ENCODE measurements around the gene YRDC. TPM values are rescaled to one million over a fixed set of nuclear protein-coding genes. Genes with fewer than 3 reads are reported as not detected.

YRDC gene
- total and polyA plus RNA-seq, 2 donors (not counting 3 experiments of a cell fraction or from before 2014, with no cell fraction given) = 19.2 to 20.5 TPM

DNA sequence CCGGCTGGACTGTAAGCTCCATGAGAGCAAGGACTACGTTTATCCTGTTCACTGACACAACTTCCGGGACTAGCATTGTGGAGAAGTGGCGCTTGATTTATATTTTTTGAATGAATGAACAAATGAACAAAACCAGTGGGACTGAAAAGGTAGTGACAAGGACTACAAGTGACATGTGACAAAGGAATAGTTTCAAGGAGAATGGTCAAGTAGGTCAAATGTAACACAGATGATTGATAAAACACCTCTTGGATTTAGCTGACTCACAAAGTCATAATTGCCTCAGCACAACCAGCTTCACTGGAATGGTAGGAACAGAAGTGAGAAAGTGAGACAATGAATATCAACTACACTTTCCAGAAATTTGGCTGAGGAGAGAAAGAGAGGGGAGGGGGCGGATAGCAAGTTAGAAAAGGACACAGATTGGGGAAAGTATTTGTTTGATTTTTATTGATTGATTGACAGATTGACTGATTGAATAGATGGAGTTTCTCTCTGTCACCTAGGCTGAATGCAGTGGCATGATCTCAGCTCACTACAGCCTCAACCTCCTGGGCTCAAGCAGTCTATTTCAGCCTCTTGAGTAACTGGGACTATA, 37.1 kb upstream of the YRDC start:
- dilution Hi-C loops (cut with MboI; ENCODE audit: extremely low pct_ligation_motif_present, low sequenced_read_pairs) (no loop called here), intact Hi-C loops (cut with micrococcal nuclease) (no loop called here)

More for the DNA sequence above, 37.1 kb upstream of the YRDC start:
- POLR2A ChIA-PET = no interaction called here
- Histone ChIP-seq H3K27ac (ENCODE audit: insufficient read depth, low read depth, low read length) (no peak overlapping the region), H3K9me3 (replicated peaks; ENCODE audit: control insufficient read depth, insufficient read depth, low read length) (no peaks in the 10 kb centered on the region), H3K4me2 (ENCODE audit: insufficient read depth, low read length) (no peak overlapping the region), H3K79me2 (ENCODE audit: control insufficient read depth, insufficient read depth, low read length) (peaks cover 42% of the 10 kb centered on the region), H3K27me3 (ENCODE audit: control insufficient read depth in 2 of 2, insufficient read depth in 2 of 2, low read length in 2 of 2) (no peaks in the 10 kb centered on the region), H4K20me1 (replicated peaks; ENCODE audit: control insufficient read depth, extremely low read depth, insufficient read depth, low read length) (no peaks in the 10 kb centered on the region), H3K4me3 (replicated peaks in 1 of 3; ENCODE audit: insufficient read depth in 1 of 3, low read depth in 1 of 3, low read length in 3 of 3) (no peak overlapping the region), H2AFZ (ENCODE audit: low read depth, low read length) (no peak overlapping the region), H3K9ac (replicated peaks; ENCODE audit: extremely low read depth, insufficient read depth, low read length) (no peak overlapping the region), H3K4me1 (ENCODE audit: control insufficient read depth, extremely low read depth, insufficient read depth, low read length) (no peaks in the 10 kb centered on the region), H3K36me3 (ENCODE audit: control insufficient read depth in 2 of 2, extremely low read depth in 1 of 2, insufficient read depth in 2 of 2, low read length in 2 of 2) (peaks cover 0 to 1% of the 10 kb centered on the region in 2 experiments), H3K9me1 (replicated peaks; ENCODE audit: control insufficient read depth, extremely low read depth, insufficient read depth, low read length) (no peaks in the 10 kb centered on the region)
- CTCF ChIA-PET = interaction anchor here (2.1 kb wide), 1 partner anchor 15 kb away, joined by 9 read pairs; the partner anchor contains the start of gene MTF1
- no peak for DNase-seq (ENCODE audit: low read depth, low spot score)
- FAIRE-seq = no peak
- no TSS peak for BruUV-seq (replicated peaks)
- TF ChIP-seq JUN (IDR thresholded peaks at IDR 0.05; ENCODE audit: borderline replicate concordance, insufficient read depth, insufficient read length, low read depth) = no peak
- no peak for TF ChIP-seq POLR2AphosphoS5 (IDR thresholded peaks at IDR 0.05; ENCODE audit: insufficient read depth, low read depth, low read length)
- no peak for TF ChIP-seq EZH2 (IDR thresholded peaks at IDR 0.05; ENCODE audit: borderline replicate concordance, low read depth, low read length, severe bottlenecking)
- TF ChIP-seq, protein P1, sequence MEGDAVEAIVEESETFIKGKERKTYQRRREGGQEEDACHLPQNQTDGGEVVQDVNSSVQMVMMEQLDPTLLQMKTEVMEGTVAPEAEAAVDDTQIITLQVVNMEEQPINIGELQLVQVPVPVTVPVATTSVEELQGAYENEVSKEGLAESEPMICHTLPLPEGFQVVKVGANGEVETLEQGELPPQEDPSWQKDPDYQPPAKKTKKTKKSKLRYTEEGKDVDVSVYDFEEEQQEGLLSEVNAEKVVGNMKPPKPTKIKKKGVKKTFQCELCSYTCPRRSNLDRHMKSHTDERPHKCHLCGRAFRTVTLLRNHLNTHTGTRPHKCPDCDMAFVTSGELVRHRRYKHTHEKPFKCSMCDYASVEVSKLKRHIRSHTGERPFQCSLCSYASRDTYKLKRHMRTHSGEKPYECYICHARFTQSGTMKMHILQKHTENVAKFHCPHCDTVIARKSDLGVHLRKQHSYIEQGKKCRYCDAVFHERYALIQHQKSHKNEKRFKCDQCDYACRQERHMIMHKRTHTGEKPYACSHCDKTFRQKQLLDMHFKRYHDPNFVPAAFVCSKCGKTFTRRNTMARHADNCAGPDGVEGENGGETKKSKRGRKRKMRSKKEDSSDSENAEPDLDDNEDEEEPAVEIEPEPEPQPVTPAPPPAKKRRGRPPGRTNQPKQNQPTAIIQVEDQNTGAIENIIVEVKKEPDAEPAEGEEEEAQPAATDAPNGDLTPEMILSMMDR (IDR thresholded peaks at IDR 0.05; ENCODE audit: extremely low read depth in 1 of 2, insufficient read depth in 1 of 2, low read depth in 1 of 2, low read length in 2 of 2) = no peak
- no peak for TF ChIP-seq GATA2 (IDR thresholded peaks at IDR 0.05; ENCODE audit: insufficient read depth, insufficient read length, low read depth, low read length)
- no peak for TF ChIP-seq POLR2A (IDR thresholded peaks at IDR 0.05; ENCODE audit: low read depth, low read length)
- TF ChIP-seq FOS (IDR thresholded peaks at IDR 0.05; ENCODE audit: borderline replicate concordance, insufficient read depth, low read length) = no peak
- TF ChIP-seq MYC (IDR thresholded peaks at IDR 0.05; ENCODE audit: low read depth, low read length) = no peak
- TF ChIP-seq, protein P2, sequence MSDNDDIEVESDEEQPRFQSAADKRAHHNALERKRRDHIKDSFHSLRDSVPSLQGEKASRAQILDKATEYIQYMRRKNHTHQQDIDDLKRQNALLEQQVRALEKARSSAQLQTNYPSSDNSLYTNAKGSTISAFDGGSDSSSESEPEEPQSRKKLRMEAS (IDR thresholded peaks at IDR 0.05; ENCODE audit: insufficient read depth, insufficient read length) = no peak

Data from endothelial cell of umbilical vein (primary cell).